ENCODE measurements around the gene ERG.

ERG gene

GRCh38 chr21:38496224-38496623, 2.1 kb downstream of the ERG start:
- no peak for DNase-seq (ENCODE audit: low read depth)

- no peak for DNase-seq (ENCODE audit: low read depth)
Measured at GRCh38 chr21:38495696-38496095, 2.6 kb downstream of the ERG start.

GRCh38 chr21:38495242-38495641, 3.0 kb downstream of the ERG start:
- DNase-seq (ENCODE audit: low read depth), result no peak

- no peak for DNase-seq (ENCODE audit: low read depth)
Measured at GRCh38 chr21:38494703-38495102, 3.6 kb downstream of the ERG start.

GRCh38 chr21:38494251-38494642, 4.0 kb downstream of the ERG start:
- DNase-seq (ENCODE audit: low read depth), result no peak

GRCh38 chr21:38493549-38494250, 4.6 kb downstream of the ERG start:
- no peak for DNase-seq (ENCODE audit: low read depth)

- DNase-seq (ENCODE audit: low read depth), result no peak
Measured at GRCh38 chr21:38492007-38492406, 6.3 kb downstream of the ERG start.

- DNase-seq (ENCODE audit: low read depth), result no peak
Measured at GRCh38 chr21:38491536-38491935, 6.7 kb downstream of the ERG start.

GRCh38 chr21:38490411-38491020, 7.8 kb downstream of the ERG start:
- DNase-seq (ENCODE audit: low read depth), result no peak

- no peak for DNase-seq (ENCODE audit: low read depth)
Measured at GRCh38 chr21:38489729-38490128, 8.5 kb downstream of the ERG start.

- DNase-seq (ENCODE audit: low read depth), result no peak
Measured at GRCh38 chr21:38489271-38489652, 9.0 kb downstream of the ERG start.

GRCh38 chr21:38488640-38489270, 9.5 kb downstream of the ERG start:
- no peak for DNase-seq (ENCODE audit: low read depth)

GRCh38 chr21:38487901-38488639, 10.2 kb downstream of the ERG start:
- DNase-seq (ENCODE audit: low read depth), result no peak

- no peak for DNase-seq (ENCODE audit: low read depth)
Measured at GRCh38 chr21:38486706-38487105, 11.6 kb downstream of the ERG start.

GRCh38 chr21:38486221-38486620, 12.1 kb downstream of the ERG start:
- DNase-seq (ENCODE audit: low read depth), result peak; percentile 73

GRCh38 chr21:38479641-38480525, 18.4 kb downstream of the ERG start:
- DNase-seq (ENCODE audit: low read depth), result no peak

- peak; percentile 81 for DNase-seq (ENCODE audit: low read depth)
Measured at GRCh38 chr21:38478782-38479181, 19.5 kb downstream of the ERG start.

GRCh38 chr21:38477226-38477625, 21.1 kb downstream of the ERG start:
- DNase-seq (ENCODE audit: low read depth), result no peak

GRCh38 chr21:38476385-38476784, 21.9 kb downstream of the ERG start:
- no peak for DNase-seq (ENCODE audit: low read depth)

- DNase-seq (ENCODE audit: low read depth), result no peak
Measured at GRCh38 chr21:38475519-38475918, 22.8 kb downstream of the ERG start.

- DNase-seq (ENCODE audit: low read depth), result no peak
Measured at GRCh38 chr21:38474796-38475195, 23.5 kb downstream of the ERG start.

GRCh38 chr21:38474124-38474523, 24.2 kb downstream of the ERG start:
- DNase-seq (ENCODE audit: low read depth), result no peak

All from iris pigment epithelial cell (primary cell).